NCI-H2081 treated with DMSO at 0.1 percent for 48 hours (cell line): ENCODE results near the gene BEST3.
"Not testable (repeated sequence)": the region's sequence is repeated elsewhere in the genome, so short reads cannot be mapped to it uniquely, and the experiment has no call there.

Source experiments
- DNase-seq: peaks from one replicate; lab custom pipeline; 2025; lab: John Stamatoyannopoulos, UW

The BEST3 gene

DNA sequence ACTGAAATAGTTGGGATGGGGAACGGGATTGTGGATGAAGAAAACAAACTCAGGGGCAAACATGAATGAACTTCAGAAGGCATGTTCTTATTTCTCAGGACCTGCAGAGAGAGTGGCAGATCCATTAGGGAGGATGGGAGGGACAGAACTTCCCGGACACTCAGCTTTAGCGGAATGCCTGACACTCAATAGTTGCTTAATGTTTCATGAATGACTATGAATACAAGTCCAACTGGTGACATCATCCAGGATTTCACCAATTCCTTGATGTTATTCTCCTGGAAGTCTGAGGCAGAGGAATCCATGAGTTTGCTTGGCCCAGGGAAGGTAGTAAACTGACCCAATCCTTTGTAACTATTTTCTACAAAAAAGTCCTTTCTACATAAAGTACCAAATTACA is 50.6 kb downstream of the BEST3 start:
- DNase-seq: no peak

DNA sequence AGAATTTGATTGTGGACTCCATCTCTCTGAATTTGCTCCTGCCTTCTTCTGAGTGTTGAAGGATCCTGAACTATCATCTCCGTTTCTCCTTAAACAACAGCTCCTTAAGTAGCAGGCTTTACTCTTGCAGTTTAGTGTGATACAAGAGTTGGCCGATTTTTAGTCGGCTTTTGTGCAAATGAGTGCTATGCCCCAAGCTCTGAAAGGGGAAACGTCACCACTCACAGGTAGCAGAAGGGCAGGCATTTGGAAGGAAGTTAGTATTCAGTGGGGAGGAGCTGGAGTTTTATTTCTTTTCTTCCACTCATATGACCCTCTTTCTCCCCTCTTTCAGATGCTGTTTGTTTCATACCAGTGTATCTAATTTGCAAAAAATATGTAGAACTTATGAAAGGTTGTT is 51.9 kb downstream of the BEST3 start:
- no peak for DNase-seq

GRCh38 chr12:69645031-69645430 is 54.1 kb downstream of the BEST3 start:
- DNase-seq: no peak

- DNase-seq: no peak
These were observed 54.6 kb downstream of the BEST3 start for GRCh38 chr12:69644511-69644910.

- no peak for DNase-seq
These were observed 56.6 kb downstream of the BEST3 start for GRCh38 chr12:69642531-69642930.

- DNase-seq: no peak
These were observed 57.6 kb downstream of the BEST3 start for GRCh38 chr12:69641546-69641945.

- DNase-seq: no peak
These were observed 59.6 kb downstream of the BEST3 start for GRCh38 chr12:69639400-69640016.

- DNase-seq: no peak
These were observed 66.0 kb downstream of the BEST3 start for GRCh38 chr12:69633061-69633460.

DNA sequence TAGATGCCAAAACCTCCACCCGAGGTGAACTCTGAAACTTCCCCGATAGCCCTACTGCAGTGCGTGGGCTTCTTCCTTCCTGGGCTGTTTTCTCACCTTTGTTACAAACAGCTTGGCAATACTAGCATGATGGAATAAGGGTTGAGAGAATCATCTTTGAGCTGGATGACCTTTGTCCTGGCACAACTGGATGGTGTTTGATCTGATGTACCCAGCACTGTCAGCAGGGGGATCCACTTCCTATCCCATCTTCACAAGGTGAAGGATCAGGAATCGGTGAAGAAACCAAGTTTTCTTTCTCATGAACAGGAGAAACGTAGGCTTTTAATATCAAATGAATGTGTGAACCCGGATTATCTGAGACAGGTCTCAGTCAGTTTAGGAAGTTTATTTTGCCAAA is 68.9 kb downstream of the BEST3 start:
- DNase-seq: no peak

- DNase-seq: no peak
These were observed 71.6 kb downstream of the BEST3 start for GRCh38 chr12:69627501-69627900.

DNA sequence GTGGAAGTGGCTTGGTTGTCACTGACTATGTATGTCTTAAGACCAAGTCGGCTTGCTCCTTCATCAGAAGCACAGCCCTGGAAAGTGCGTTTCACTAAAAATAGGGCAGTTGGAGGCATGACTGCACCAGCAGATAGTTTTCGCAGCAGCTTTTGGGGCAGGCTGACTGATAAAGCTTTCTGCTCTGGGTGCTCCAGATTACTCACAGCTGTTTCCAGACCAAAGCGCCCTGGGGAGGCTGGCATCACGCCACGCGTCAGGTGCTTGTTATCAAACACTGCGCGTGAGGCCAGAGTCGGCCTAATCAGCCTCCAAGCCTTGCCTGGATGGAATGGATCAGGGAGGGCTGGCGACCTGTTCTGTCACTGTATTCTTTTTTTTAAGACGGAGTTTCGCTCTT is 75.1 kb downstream of the BEST3 start:
- peak; percentile 38 for DNase-seq

GRCh38 chr12:69621551-69621950 is 77.6 kb downstream of the BEST3 start:
- no peak for DNase-seq

DNA sequence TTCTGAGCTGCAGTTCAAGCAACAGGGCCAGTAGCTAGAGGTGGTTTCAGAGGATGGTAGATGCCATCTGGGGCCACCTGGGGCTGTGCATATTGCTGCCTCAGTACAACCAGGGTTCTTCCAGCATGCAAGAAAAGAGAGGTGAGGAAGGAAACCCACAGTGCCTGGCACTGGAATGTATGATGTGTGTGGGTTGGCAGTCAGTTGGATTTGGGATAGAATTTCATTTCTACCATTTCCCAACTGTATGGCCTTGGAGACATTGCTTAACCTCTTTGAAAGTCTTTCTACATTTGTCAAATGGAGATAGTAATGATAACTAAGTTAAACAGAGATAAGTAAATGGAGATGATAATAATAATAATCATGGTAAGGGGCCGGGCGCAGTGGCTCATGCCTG is 78.2 kb downstream of the BEST3 start:
- no peak for DNase-seq

DNA sequence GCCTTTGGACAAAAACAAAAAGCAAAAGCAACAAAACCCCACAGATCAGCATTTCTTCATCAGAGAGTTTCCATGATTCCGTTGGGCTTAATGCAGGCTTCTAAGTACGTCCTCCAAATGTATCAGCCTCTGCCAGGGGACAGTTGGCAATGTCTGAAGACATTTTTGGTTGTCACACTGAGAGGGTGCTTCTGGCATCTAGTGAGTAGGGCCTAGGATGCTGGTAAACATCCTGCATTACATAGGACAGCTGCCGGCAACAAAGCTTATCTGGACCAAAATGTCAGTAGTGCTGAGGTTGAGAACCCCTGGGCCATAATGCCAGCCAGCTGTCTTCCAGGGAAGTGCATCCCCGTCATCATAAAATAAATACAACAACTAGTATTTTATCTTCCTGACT is 79.0 kb downstream of the BEST3 start:
- no peak for DNase-seq

GRCh38 chr12:69619050-69619449 is 80.1 kb downstream of the BEST3 start:
- no peak for DNase-seq

- no peak for DNase-seq
These were observed 83.1 kb downstream of the BEST3 start for GRCh38 chr12:69616025-69616424.

GRCh38 chr12:69613351-69613750 is 85.8 kb downstream of the BEST3 start:
- DNase-seq: no peak

DNA sequence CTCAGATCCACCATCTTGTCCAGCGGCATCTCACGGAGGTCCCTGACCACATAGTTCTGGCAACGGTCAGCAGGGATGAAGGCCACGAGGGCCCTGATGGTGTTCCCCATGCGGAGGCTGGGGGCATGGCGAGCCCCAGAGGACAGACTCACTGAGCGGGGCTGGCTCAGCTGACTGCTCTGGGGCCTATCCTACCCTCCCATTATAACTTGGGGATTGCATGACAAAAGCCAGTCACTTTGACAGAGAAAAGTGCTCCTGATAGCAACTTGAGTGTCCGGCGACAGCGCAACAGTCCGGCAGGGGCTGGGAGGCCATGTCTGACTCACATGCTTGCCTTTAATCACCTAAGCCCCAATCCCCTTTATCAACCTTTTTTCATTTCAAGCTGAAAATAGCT is 88.4 kb downstream of the BEST3 start, which contains the start of gene LRRC10:
Gene LRRC10 (minus strand): TSS at position 179 of the 400 bp plus-strand sequence. CDS start 69 bp downstream, at position 110.
- DNase-seq: no peak

DNA sequence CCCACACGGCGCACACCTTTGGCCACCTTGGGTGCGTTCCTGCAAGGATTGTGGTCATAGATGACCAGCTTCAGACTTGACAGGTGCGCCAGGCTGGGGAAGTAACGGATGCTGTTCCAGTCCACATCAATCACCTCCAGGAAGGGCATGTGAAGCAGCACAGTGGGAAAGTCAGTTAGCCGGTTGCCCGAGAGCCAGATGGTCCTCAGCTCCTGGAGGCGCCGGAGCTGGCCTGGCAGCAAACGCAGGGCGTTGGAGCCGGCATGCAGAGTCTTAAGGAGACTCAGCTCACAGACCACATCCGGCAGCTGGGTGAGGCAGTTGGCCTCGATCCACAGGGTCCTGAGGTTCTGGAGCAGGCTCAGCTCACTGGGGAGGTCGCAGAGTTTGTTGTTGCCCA is 89.0 kb downstream of the BEST3 start:
- no peak for DNase-seq

DNA sequence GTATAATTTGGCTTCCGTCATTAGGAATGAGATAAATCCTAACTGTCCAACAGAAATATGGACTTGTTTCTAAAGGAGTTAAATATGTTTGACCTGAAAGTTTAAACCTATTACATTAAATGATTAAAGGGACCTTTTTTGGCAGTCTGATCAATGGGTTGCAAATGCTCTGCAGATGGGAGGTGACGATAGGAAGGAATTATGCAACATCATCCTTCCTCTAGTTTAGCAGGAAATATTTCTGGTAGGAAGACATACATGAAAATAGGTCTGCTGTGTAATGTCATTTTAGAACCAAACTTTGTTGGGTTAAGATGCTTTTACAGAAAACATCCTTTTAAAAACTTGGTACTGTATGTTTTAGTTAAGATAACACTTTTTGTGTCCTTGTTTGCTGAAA is 91.0 kb downstream of the BEST3 start:
- no peak for DNase-seq

DNA sequence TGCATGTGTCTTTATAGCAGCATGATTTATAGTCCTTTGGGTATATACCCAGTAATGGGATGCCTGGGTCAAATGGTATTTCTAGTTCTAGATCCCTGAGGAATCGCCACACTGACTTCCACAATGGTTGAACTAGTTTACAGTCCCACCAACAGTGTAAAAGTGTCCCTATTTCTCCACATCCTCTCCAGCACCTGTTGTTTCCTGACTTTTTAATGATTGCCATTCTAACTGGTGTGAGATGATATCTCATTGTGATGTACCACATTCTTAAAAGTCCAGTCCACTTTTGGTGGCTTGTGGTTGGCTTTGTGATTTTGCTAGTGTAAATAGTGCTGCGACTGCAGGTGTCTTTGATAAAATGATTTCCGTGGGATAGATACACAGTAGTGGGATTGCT is 94.8 kb downstream of the BEST3 start:
- not testable (repeated sequence) for DNase-seq
